ENCODE data around the gene ZNF771.

The ZNF771 gene

GRCh38 chr16:30399435-30400186 is 7.8 kb upstream of the ZNF771 start:
- no peak for DNase-seq

GRCh38 chr16:30401768-30402425 is 5.5 kb upstream of the ZNF771 start:
- no peak for DNase-seq

- DNase-seq, result no peak
Measured at GRCh38 chr16:30406795-30407101, 658 bp upstream of the ZNF771 start.

- no peak for DNase-seq
Measured at GRCh38 chr16:30407804-30408534, 563 bp downstream of the ZNF771 start.

GRCh38 chr16:30409125-30410060 is 2.0 kb downstream of the ZNF771 start:
- no peak for DNase-seq

GRCh38 chr16:30413112-30413806 is 5.9 kb downstream of the ZNF771 start:
- no peak for DNase-seq

GRCh38 chr16:30414159-30414558 is 6.8 kb downstream of the ZNF771 start:
- no peak for DNase-seq

- DNase-seq, result no peak
Measured at GRCh38 chr16:30416047-30416603, 8.7 kb downstream of the ZNF771 start.

- DNase-seq, result no peak
Measured at GRCh38 chr16:30416624-30417528, 9.5 kb downstream of the ZNF771 start.

- peak; percentile 76 for DNase-seq
Measured at GRCh38 chr16:30417529-30418349, 10.3 kb downstream of the ZNF771 start.

GRCh38 chr16:30418350-30419181 is 11.2 kb downstream of the ZNF771 start:
- DNase-seq, result no peak

GRCh38 chr16:30421010-30421409 is 13.6 kb downstream of the ZNF771 start:
- DNase-seq, result no peak

- DNase-seq, result no peak
Measured at GRCh38 chr16:30428055-30428454, 20.6 kb downstream of the ZNF771 start.

GRCh38 chr16:30429418-30429677 is 21.9 kb downstream of the ZNF771 start:
- DNase-seq, result no peak

- peak; percentile 95 for DNase-seq
Measured at GRCh38 chr16:30429678-30430427, 22.4 kb downstream of the ZNF771 start, which contains the start of gene DCTPP1. Gene DCTPP1 (minus strand): TSS chr16:30430030. CDS start chr16:30429980, 50 bp downstream.

GRCh38 chr16:30430428-30430970 is 23.1 kb downstream of the ZNF771 start:
- DNase-seq, result no peak

- no peak for DNase-seq
Measured at GRCh38 chr16:30434852-30435251, 27.4 kb downstream of the ZNF771 start.

- no peak for DNase-seq
Measured at GRCh38 chr16:30437511-30438046, 30.2 kb downstream of the ZNF771 start.

Data from NCI-H2081 treated with DMSO at 0.1 percent for 48 hours (cell line).